NCI-H146 treated with DMSO at 0.1 percent for 48 hours (cell line): Measurements from ENCODE around the gene RFX1.
"Not testable (repeated sequence)": the region's sequence is repeated elsewhere in the genome, so short reads cannot be mapped to it uniquely, and the experiment has no call there.

Experiments
- DNase-seq: peaks from one replicate; lab custom pipeline; 2025; ENCODE audit not compliant: unreplicated experiment; lab: John Stamatoyannopoulos, UW

The RFX1 gene

DNA sequence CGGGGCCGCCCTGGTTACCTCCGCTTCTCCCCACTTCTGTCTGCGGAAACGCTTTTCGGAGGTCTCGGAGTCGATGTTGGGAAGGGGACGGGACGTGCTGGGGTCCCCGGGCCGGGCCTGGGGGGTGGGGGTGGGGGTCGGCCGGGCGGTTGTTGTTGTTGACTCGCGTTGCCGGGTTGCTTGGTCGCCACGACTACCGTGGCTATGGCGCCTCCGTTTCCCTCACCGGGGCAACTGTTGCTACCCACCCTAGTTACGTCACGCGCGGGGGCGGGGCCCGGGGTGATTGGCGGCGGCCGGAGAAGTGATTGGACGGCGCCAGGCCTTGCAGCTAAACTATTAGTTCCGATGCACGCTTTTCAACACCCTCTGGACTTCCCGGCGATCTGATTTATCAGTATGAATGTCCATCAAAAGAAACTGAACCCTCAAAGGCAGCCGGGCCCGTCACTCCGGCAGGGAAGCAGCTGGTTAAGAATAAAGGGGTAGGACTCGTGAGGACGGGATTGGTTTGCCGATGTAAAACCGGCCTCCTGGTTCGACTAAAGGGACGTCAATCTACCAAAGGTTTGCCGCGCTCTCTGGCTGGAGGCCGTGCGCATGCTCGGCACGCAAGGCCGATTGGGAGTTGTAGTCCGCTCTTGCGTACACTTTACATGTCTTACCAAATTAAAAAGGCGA is at the start of gene RFX1:
RFX1 (minus strand) TSS at position 236 of the 681 bp plus-strand sequence. CDS start 12,477 bp downstream, outside the sequence.
- peak; percentile 100 for DNase-seq

GRCh38 chr19:14055396-14055795 is 49.3 kb upstream of the RFX1 start:
- DNase-seq = no peak

GRCh38 chr19:14054721-14055120 is 48.6 kb upstream of the RFX1 start:
- no peak for DNase-seq

GRCh38 chr19:14054099-14054498 is 48.0 kb upstream of the RFX1 start:
- DNase-seq = no peak

DNA sequence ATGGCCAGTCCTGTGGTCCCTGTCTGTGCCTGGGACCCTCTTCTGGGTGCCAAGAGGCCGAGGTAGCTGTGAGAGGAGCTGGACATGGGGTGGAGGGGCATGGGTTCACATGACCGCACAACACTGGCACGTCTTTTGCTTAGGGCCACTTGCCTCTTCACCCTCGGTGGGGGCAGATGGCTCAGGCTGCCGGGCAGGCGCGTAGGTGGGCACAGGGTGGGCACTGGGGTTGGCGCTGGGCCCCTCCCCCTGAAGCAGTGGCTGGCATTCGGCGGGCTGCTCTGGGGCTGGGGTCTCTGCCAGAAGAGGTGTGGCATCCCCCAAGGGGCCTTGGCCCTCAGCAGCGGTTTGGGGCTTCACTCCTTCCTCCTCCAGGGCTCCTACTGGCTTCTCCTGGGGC is 47.4 kb upstream of the RFX1 start:
- no peak for DNase-seq

DNA sequence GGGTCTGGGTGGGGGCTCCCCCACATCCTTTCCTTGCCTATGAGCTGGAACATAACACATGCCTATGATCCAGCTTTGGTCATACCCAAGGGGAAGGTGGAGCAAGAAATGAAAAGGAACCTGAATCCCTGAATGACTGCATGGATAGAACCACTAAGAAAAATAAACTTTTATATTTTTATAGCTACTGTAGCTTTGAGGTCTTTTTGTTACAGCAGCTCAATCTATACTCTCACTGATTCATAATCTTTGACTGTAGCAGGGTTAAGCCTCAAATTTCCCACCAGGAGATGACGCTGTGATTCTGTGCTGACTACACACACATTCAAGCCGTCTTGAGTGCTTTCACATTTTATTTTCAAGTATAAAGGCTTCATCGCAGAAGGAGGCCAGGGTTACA is 46.9 kb upstream of the RFX1 start:
- DNase-seq = no peak

- DNase-seq = no peak
These were observed 46.4 kb upstream of the RFX1 start for GRCh38 chr19:14052470-14052869.

- no peak for DNase-seq
These were observed 45.9 kb upstream of the RFX1 start for GRCh38 chr19:14051980-14052379.

DNA sequence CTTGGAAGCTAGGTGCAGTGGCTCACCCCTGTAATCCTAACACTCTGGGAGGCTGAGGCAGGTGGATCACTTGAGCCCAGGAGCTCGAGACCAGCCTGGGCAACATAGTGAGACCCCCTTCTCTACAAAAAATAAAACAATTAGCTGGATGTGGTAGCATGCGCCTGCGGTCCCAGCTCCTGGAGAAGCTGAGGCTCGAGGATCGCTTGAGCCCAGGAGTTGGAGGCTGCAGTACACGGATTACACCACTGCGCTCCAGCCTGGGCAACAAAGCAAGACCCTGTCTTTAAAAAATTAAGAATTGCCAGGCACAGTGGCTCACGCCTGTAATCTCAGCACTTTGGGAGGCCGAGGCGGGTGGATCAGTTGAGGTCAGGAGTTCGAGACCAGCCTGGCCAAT is 44.8 kb upstream of the RFX1 start:
- not testable (repeated sequence) for DNase-seq

GRCh38 chr19:14050512-14050911 is 44.4 kb upstream of the RFX1 start:
- DNase-seq = no peak

DNA sequence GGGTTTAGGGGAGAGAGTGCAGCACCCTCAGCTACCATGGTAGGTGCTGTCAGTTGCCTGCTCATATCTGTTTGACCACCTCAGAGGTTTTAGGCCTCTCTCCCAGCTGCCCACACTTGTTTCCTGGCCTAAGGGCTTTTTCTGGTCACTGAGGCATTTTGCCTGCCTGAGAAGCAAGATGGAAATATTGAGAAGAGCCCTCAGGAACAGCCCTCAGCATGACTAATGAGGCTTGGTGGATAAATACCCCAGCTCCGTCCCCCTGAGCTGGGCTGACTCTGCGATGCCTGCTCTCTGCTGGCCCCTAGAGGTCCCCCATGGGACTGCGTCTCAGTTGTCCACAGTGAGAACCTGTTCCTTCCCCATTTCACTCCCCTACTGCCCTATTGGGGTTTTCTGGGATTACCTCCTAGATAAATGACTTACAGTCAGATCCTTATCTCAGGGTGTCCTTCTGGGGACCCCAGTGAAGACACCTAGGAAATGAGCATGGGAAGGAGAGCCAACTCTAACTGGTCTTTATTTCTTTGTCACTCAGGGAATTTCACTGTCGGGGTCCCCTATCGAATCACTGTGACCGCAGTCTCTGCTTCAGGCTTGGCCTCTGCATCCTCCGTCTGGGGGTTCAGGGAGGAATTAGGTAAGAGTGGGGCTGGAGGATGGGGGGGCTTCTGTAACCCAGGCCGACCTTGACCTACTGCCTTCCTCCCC is 42.5 kb upstream of the RFX1 start:
- DNase-seq = no peak

DNA sequence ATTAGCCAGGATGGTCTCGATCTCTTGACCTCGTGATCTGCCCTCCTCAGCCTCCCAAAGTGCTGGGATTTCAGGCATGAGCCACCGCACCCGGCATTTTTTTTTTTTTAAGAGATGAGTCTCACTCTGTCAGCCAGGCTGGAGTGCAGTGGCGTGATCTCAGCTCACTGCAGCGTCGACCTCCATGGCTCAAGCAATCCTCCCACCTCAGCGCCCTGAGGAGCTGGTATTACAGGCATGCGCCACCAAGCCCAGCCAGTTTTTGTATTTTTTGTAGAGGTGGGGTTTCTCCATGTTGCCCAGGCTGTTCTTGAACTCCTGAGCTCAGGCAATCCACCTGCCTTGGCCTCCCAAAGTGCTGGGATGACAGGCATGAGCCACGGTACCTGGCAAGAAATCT is 41.7 kb upstream of the RFX1 start:
- not testable (repeated sequence) for DNase-seq

DNA sequence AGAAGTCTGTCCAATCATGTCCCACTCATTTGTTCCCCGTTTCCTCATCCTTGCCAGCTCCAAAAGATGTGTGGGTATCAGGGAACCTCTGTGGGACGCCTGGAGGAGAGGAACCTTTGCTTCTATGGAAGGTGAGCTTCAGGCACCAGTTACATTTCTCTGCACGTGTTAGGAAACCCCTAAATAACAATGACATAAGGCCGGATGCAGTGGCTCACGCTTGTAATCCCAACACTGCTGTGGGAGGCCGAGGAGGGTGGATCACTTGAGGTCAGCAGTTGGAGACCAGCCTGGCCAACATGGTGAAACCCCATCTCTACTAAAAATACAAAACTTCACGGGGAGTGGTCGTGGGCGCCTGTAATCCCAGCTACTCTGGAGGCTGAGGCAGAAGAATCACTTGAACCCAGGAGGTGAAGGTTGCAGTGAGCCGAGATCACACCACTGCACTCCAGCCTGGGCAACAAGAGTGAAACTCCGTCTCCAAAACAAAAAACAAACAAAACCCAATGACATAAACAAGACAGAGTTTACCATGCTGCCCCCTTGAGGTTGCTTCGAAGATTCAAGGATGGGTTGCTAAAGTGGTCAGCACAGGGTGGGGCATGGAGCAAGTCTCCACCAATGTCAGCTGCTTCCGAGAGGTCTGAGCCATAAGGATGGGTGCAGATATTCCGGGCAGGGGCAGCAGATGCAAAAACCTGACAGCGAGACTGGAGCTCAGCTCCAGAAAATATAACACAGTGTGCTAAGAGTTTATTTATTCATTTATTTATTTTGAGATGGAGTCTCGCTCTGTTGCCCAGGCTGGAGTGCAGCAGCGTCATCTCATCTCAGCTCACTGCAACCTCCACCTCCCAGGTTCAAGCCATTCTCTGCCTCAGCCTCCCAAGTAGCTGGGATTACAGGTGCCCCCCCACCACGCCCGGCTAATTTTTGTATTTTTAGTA is 36.8 kb upstream of the RFX1 start:
- not testable (repeated sequence) for DNase-seq

GRCh38 chr19:14039181-14039580 is 33.1 kb upstream of the RFX1 start:
- DNase-seq = no peak

- DNase-seq = no peak
These were observed 29.6 kb upstream of the RFX1 start for GRCh38 chr19:14035706-14036105.

- not testable (repeated sequence) for DNase-seq
These were observed 29.0 kb upstream of the RFX1 start for GRCh38 chr19:14035159-14035558.

DNA sequence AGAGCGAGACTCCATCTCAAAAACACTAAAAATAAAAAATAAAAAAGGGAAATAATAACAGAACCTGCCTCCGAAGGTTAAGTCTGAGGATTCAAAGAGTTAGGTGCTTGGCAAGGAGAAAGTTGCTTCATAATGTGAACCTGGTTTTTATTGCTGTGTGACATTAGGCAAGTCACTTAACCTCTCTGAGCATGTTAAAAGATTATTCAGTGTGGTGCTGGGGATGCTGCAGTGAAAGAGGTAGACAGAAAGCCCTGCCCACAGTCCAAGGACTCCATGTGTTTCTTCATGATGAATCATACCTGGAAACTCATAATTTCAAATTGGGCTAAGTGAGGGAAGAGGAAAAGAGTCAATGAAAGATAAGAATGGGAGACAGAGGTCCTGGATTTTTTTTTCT is 27.8 kb upstream of the RFX1 start:
- DNase-seq = no peak

GRCh38 chr19:14031719-14032480 is 25.8 kb upstream of the RFX1 start, which contains the start of gene IL27RA:
IL27RA (plus strand) TSS chr19:14031762; CDS start chr19:14031873, 111 bp downstream.
- DNase-seq = peak; percentile 45

DNA sequence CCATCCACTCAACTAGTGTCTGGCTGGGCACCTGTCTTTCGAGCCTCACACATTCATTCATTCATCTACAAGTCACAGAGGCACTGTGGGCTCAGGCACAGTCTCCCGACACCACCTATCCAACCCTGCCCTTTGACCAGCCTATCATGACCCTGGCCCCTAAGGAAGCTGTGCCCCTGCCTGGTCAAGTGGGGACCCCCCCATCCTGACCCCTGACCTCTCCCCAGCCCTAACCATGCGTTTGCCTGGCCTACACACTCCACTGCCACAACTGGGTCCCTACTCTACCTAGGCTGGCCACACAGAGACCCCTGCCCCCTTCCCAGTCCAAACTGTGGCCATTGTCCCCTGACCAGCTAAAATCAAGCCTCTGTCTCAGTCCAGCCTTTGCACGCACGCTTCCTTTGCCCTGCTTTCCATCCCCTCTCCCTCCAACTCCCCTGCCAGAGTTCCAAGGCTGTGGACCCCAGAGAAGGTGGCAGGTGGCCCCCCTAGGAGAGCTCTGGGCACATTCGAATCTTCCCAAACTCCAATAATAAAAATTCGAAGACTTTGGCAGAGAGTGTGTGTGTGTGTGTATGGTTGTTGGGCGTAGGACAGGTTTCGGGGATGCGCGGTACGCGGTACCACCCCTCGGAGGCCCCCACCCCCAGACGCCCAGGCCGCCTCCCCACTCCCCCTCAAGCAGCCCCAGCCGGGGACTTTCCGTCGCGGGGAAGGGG is 25.0 kb upstream of the RFX1 start:
- no peak for DNase-seq

DNA sequence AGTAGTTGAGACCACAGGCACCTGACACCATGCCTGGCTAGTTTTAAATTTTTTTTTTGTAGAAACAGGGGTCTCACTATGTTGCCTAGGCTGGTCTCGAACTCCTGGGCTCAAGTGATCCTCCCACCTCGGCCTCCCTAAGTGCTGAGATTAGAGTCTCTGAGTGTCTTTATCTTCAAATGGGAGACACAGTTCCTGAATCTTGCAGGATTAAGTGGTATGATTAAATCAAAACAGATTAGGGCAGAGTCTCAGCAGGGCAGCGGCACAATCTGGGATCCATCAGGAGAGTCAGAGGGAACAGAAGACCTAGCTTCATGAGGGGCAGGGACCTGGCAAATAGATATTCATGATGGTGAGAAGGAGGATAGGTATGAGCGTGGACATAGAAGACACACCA is 22.8 kb upstream of the RFX1 start:
- no peak for DNase-seq
